Suprapubic skin (tissue), 3 donors: ENCODE measurements around the gene XXYLT1.

Source experiments
- CTCF ChIP-seq, 2 donors: fragments of 200-600 bp in 1 of 2; fragments of 450-650 bp in 1 of 2; sonication (generic) in 1 of 2; IDR thresholded peaks; one replicate each; pipeline ENCODE4 v1.5.1; 2016 to 2019; ENCODE audit warnings: antibody characterized with exemption in 2 of 2, mild to moderate bottlenecking in 1 of 2, moderate library complexity in 1 of 2
- EP300 ChIP-seq: sonication (generic); formaldehyde crosslinking; IDR thresholded peaks from one replicate; pipeline ENCODE4 v1.6.1; 2017; ENCODE audit warnings: antibody characterized with exemption

- TF ChIP-seq EP300 (no peak), CTCF (IDR thresholded peaks at IDR 0.05) (no peak)
These were observed 73.1 kb downstream of the XXYLT1 start for GRCh38 chr3:195197765-195198425.
